IMR-90 (cell line): ENCODE results near the gene RBM25. TPM values are rescaled to one million over a fixed set of nuclear protein-coding genes. Genes with fewer than 3 reads are reported as not detected.

Experiments used
- ATAC-seq: fragments of 200-7000 bp; cut with Tn5 transposase; 2 replicates; pipeline ENCODE4 v1.9.1; 2020; ENCODE audit warnings: low read depth, mild to moderate bottlenecking, moderate library complexity
- BruUV-seq: library from RNA; stranded (reverse); fragments of 400-500 nt; replicated peaks from 2 replicates; lab custom pipeline; 2021; lab: Mats Ljungman, UMichigan
- CTCF ChIA-PET: fragments of 300-600 bp; formaldehyde crosslinking; extraction: SDS; loops from one replicate; lab custom pipeline; 2021; ENCODE audit warnings: antibody characterized with exemption; lab: Yijun Ruan, JAX
- POLR2A ChIA-PET: fragments of 300-600 bp; sonication (Branson Sonifier 250); formaldehyde crosslinking; loops from one replicate; lab custom pipeline; 2022; ENCODE audit warnings: antibody characterized with exemption; ENCODE audit not compliant: unreplicated experiment; lab: Charles Lee
- DNase-seq: peaks from one replicate; pipeline ENCODE4 v3.0.0; 2013
- H2AFZ ChIP-seq: replicated peaks from 2 replicates; pipeline ENCODE3; 2013; ENCODE audit warnings: low read length, mild to moderate bottlenecking; ENCODE audit not compliant: poor library complexity
- H2AK5ac ChIP-seq: 2 replicates; pipeline ENCODE4 v1.6.1; 2013; ENCODE audit warnings: low read depth, low read length, inconsistent platforms
- H2AK9ac ChIP-seq: replicated peaks from 2 replicates; pipeline ENCODE3; 2013; ENCODE audit warnings: mild to moderate bottlenecking, low read depth, low read length, moderate library complexity; ENCODE audit not compliant: poor library complexity
- H2BK120ac ChIP-seq: 2 replicates; pipeline ENCODE4 v1.6.1; 2013; ENCODE audit warnings: low read depth, low read length, inconsistent platforms
- H2BK15ac ChIP-seq: 3 replicates; pipeline ENCODE4 v1.6.1; 2013; ENCODE audit warnings: low read depth, low read length, inconsistent platforms
- H2BK20ac ChIP-seq: 2 replicates; pipeline ENCODE4 v1.6.1; 2013; ENCODE audit warnings: low read depth, mild to moderate bottlenecking, inconsistent platforms, low read length, moderate library complexity
- H2BK5ac ChIP-seq: 2 replicates; pipeline ENCODE4 v1.6.1; 2013; ENCODE audit warnings: mild to moderate bottlenecking, low read depth, low read length, inconsistent platforms; ENCODE audit not compliant: poor library complexity, severe bottlenecking
- H3K14ac ChIP-seq: replicated peaks from 2 replicates; pipeline ENCODE4 v1.6.1; 2013; ENCODE audit warnings: low read depth, low read length, inconsistent platforms
- H3K18ac ChIP-seq: 2 replicates; pipeline ENCODE4 v1.6.1; 2013; ENCODE audit warnings: low read depth, low read length, control low read depth
- H3K23ac ChIP-seq: 2 replicates; pipeline ENCODE4 v1.6.1; 2013; ENCODE audit warnings: low read depth, low read length, inconsistent platforms
- H3K27ac ChIP-seq: 2 replicates; pipeline ENCODE4 v1.5.1; 2013; ENCODE audit warnings: mild to moderate bottlenecking, control low read depth, low read length; ENCODE audit not compliant: insufficient read depth
- H3K27me3 ChIP-seq: 2 replicates; pipeline ENCODE4 v1.6.1; 2013; ENCODE audit warnings: low read length; ENCODE audit not compliant: control insufficient read depth, insufficient read depth
- H3K36me3 ChIP-seq: 2 replicates; pipeline ENCODE4 v1.6.1; 2013; ENCODE audit warnings: low read length, mixed read lengths; ENCODE audit not compliant: control insufficient read depth, insufficient read depth
- H3K4ac ChIP-seq: 2 replicates; pipeline ENCODE4 v1.6.1; 2013; ENCODE audit warnings: low read depth, low read length, inconsistent platforms
- H3K4me1 ChIP-seq: 2 replicates; pipeline ENCODE4 v1.6.1; 2013; ENCODE audit warnings: low read length, mixed read lengths; ENCODE audit not compliant: control insufficient read depth, insufficient read depth
- H3K4me2 ChIP-seq: 2 replicates; pipeline ENCODE4 v1.6.1; 2013; ENCODE audit warnings: low read depth, mild to moderate bottlenecking, control low read depth, low read length, moderate library complexity
- H3K4me3 ChIP-seq: 2 replicates; pipeline ENCODE4 v1.5.1; 2013; ENCODE audit warnings: low read depth, mild to moderate bottlenecking, control low read depth, low read length, moderate library complexity; ENCODE audit not compliant: insufficient read depth
- H3K56ac ChIP-seq: 2 replicates; pipeline ENCODE4 v1.6.1; 2013; ENCODE audit warnings: low read length, inconsistent platforms; ENCODE audit not compliant: insufficient read depth; ENCODE audit errors: extremely low read depth
- H3K79me1 ChIP-seq, 2 experiments: 2 replicates each; pipeline ENCODE4 v1.6.1; 2013; ENCODE audit warnings: low read length in 2 of 2, inconsistent platforms in 1 of 2, low read depth in 1 of 2
- H3K9ac ChIP-seq: 2 replicates; pipeline ENCODE4 v1.6.1; 2013; ENCODE audit warnings: low read depth, low read length, control low read depth
- H3K9me1 ChIP-seq: 2 replicates; pipeline ENCODE4 v1.6.1; 2013; ENCODE audit warnings: low read length, inconsistent platforms; ENCODE audit not compliant: insufficient read depth
- H3K9me3 ChIP-seq: 2 replicates; pipeline ENCODE4 v1.6.1; 2013; ENCODE audit warnings: low read length; ENCODE audit not compliant: control insufficient read depth, insufficient read depth
- H4K20me1 ChIP-seq: 2 replicates; pipeline ENCODE4 v1.6.1; 2013; ENCODE audit warnings: low read length, inconsistent platforms; ENCODE audit not compliant: insufficient read depth
- H4K5ac ChIP-seq: 2 replicates; pipeline ENCODE4 v1.6.1; 2013; ENCODE audit warnings: mild to moderate bottlenecking, low read depth, low read length, control low read depth
- H4K8ac ChIP-seq, 2 experiments: 2 replicates each; pipeline ENCODE4 v1.6.1; 2013; ENCODE audit warnings: low read depth in 2 of 2, low read length in 2 of 2, control low read depth in 1 of 2, inconsistent platforms in 1 of 2
- H4K91ac ChIP-seq: 2 replicates; pipeline ENCODE4 v1.6.1; 2013; ENCODE audit warnings: low read depth, low read length, inconsistent platforms; ENCODE audit not compliant: insufficient read depth
- BHLHE40 ChIP-seq: fragments of 150-350 bp; IDR thresholded peaks from 2 replicates; pipeline ENCODE4 v1.6.1; 2016; ENCODE audit warnings: mild to moderate bottlenecking, low read depth, low read length
- CHD1 ChIP-seq: IDR thresholded peaks from 2 replicates; pipeline ENCODE4 v1.6.1; 2012; ENCODE audit warnings: low read depth, low read length, improper control_type of control experiment
- CTCF ChIP-seq: conservative IDR thresholded peaks from 2 replicates; pipeline ENCODE4 v1.5.1; 2012; ENCODE audit warnings: mild to moderate bottlenecking, low read depth, low read length, improper control_type of control experiment
- ELK1 ChIP-seq: fragments of 150-350 bp; IDR thresholded peaks from 2 replicates; pipeline ENCODE4 v1.6.1; 2016; ENCODE audit warnings: low read depth, mild to moderate bottlenecking, low read length, moderate library complexity, borderline replicate concordance
- FOS ChIP-seq: fragments of 150-350 bp; IDR thresholded peaks from 2 replicates; pipeline ENCODE4 v1.6.1; 2016; ENCODE audit warnings: low read depth, low read length
- MAFK ChIP-seq: IDR thresholded peaks from 2 replicates; pipeline ENCODE4 v1.6.1; 2012; ENCODE audit warnings: low read depth, low read length, improper control_type of control experiment
- MAZ ChIP-seq: IDR thresholded peaks from 2 replicates; pipeline ENCODE4 v1.6.1; 2012; ENCODE audit warnings: low read depth, mild to moderate bottlenecking, low read length, improper control_type of control experiment, moderate library complexity, borderline replicate concordance
- MXI1 ChIP-seq: IDR thresholded peaks from 2 replicates; pipeline ENCODE4 v1.6.1; 2012; ENCODE audit warnings: low read depth, mild to moderate bottlenecking, low read length, moderate library complexity, borderline replicate concordance
- NFE2L2 ChIP-seq: fragments of 150-350 bp; IDR thresholded peaks from 2 replicates; pipeline ENCODE4 v1.6.1; 2016; ENCODE audit warnings: low read depth, mild to moderate bottlenecking, low read length
- RAD21 ChIP-seq: IDR thresholded peaks from 2 replicates; pipeline ENCODE4 v1.6.1; 2012; ENCODE audit warnings: low read length, improper control_type of control experiment
- RFX5 ChIP-seq: IDR thresholded peaks from 2 replicates; pipeline ENCODE4 v1.8.0; 2012; ENCODE audit warnings: low read depth, mild to moderate bottlenecking, low read length, moderate library complexity
- USF2 ChIP-seq: fragments of 150-350 bp; IDR thresholded peaks from 2 replicates; pipeline ENCODE4 v1.6.1; 2017; ENCODE audit warnings: mild to moderate bottlenecking, antibody characterized with exemption, low read length, low read depth
- WGBS, 2 experiments: methylation state at CpG; one replicate each; pipeline versions ENCODE4 v1.1.5 to v1.1.7; 2013; ENCODE audit warnings: missing lambda C conversion rate in 2 of 2; ENCODE audit not compliant: insufficient read length in 1 of 2; ENCODE audit errors: extremely low coverage in 2 of 2; 5-methylcytosine and 5-hydroxymethylcytosine counted together
- dilution Hi-C: fragments of 300-500 bp; cut with HindIII; formaldehyde crosslinking; loops from one replicate; pipeline ENCODE4 v1.14.3; 2018; ENCODE audit warnings: low sequenced_read_pairs; ENCODE audit not compliant: unreplicated experiment
- in situ Hi-C: fragments of 300-500 bp; cut with MboI; formaldehyde crosslinking; loops from 3 replicates; pipeline ENCODE4 v1.14.3; 2019; ENCODE audit warnings: low sequenced_read_pairs, inconsistent platforms, mixed read lengths
- intact Hi-C: fragments of 100-400 bp; cut with micrococcal nuclease; formaldehyde crosslinking; loops from 2 replicates; pipeline ENCODE4 v1.10.0; 2022
- polyA plus RNA-seq, 3 experiments: library from polyadenylated mRNA; depleted of rRNA; stranded (reverse); fragments of >200 nt; gene quantifications; 2 replicates each; pipeline ENCODE4 v1.2.3, GENCODE V29; 2012; ENCODE audit warnings: low replicate concordance in 1 of 3
- total RNA-seq: library from RNA; depleted of rRNA; stranded (reverse); fragments of >200 nt; gene quantifications from 2 replicates; pipeline ENCODE4 v1.2.3, GENCODE V29; 2012

RBM25 gene
- total and polyA plus RNA-seq, 2 of the 4 experiments (the other 2 are of a cell fraction): 32.3 to 32.9 TPM

- ATAC-seq: no peak
Observed at GRCh38 chr14:73167727-73168126, 109.4 kb downstream of the RBM25 start.

More at GRCh38 chr14:73167727-73168126, 109.4 kb downstream of the RBM25 start:
- Histone ChIP-seq H2AFZ (no peak overlapping the region), H2AK5ac (no peak overlapping the region), H4K8ac (no peak overlapping the region), H3K4me1 (no peaks in the 10 kb centered on the region), H3K27ac (no peak overlapping the region), H3K27me3 (no peaks in the 10 kb centered on the region), H3K23ac (no peak overlapping the region), H3K4ac (no peak overlapping the region), H2AK9ac (no peak overlapping the region), H3K9me3 (no peaks in the 10 kb centered on the region), H3K36me3 (peaks cover 25% of the 10 kb centered on the region), H4K5ac (no peak overlapping the region), H2BK5ac (no peak overlapping the region), H2BK120ac (no peak overlapping the region), H3K18ac (no peak overlapping the region), H3K79me1 (peaks cover 3 to 6% of the 10 kb centered on the region in 2 experiments; a peak in 2 of 4 replicates), H4K20me1 (no peaks in the 10 kb centered on the region), H3K4me2 (no peak overlapping the region), H3K14ac (no peak overlapping the region), H3K9me1 (0 out of 2 replicates have a peak, but pooled peaks cover 5% of the 10 kb centered on the region), H2BK15ac (no peak overlapping the region), H4K91ac (no peak overlapping the region), H2BK20ac (no peak overlapping the region), H3K4me3 (no peak overlapping the region), H3K9ac (no peak overlapping the region), H3K56ac (no peak overlapping the region)
- TF ChIP-seq NFE2L2: no peak
- TF ChIP-seq FOS: no peak
- no peak for TF ChIP-seq CTCF
- no peak for TF ChIP-seq RFX5
- TF ChIP-seq RAD21: no peak
- no peak for TF ChIP-seq USF2
- no peak for TF ChIP-seq ELK1
- TF ChIP-seq BHLHE40: no peak
- no peak for TF ChIP-seq MAZ
- TF ChIP-seq MAFK: no peak
- no peak for TF ChIP-seq MXI1
- TF ChIP-seq CHD1: no peak
- no peak for DNase-seq
- no TSS peak for BruUV-seq
- WGBS, 2 experiments: no CpG with 5 or more reads among the region's 4 CpGs
- in situ Hi-C loops: no loop called here
- dilution Hi-C loops: no loop called here
- intact Hi-C loops: no loop called here
- ChIA-PET POLR2A (no interaction called here), CTCF (interaction anchor here (0.7 kb wide), 1 partner anchor 287 kb away, joined by 3 read pairs; no protein-coding TSS in a partner anchor)
